ENCODE measurements around the gene MAN1C1.

The MAN1C1 gene

GRCh38 chr1:25700144-25700523 lies 83.5 kb downstream of the MAN1C1 start:
- Mint-ChIP-seq H3K27me3 (ENCODE audit: low read depth) (no peaks in the 10 kb centered on the region), H3K36me3 (ENCODE audit: low read depth) (no peaks in the 10 kb centered on the region), H3K4me3 (peak overlapping the region in 2 of 3 experiments; percentile 39 to 42), H3K9me3 (no peaks in the 10 kb centered on the region), H3K4me1 (peaks cover 75% of the 10 kb centered on the region), H3K27ac (peak overlapping the region; percentile 7 to 93 (median 63))
- no peak for TF ChIP-seq CTCF (IDR thresholded peaks at IDR 0.05; ENCODE audit: unreplicated experiment in 3 of 3)

GRCh38 chr1:25700626-25701025 lies 84.0 kb downstream of the MAN1C1 start:
- Mint-ChIP-seq H3K27me3 (ENCODE audit: low read depth) (no peaks in the 10 kb centered on the region), H3K4me3 (no peak overlapping the region), H3K27ac (peak overlapping the region; percentile 7 to 93 (median 63)), H3K9me3 (no peaks in the 10 kb centered on the region), H3K4me1 (peaks cover 75% of the 10 kb centered on the region), H3K36me3 (ENCODE audit: low read depth) (no peaks in the 10 kb centered on the region)
- TF ChIP-seq CTCF (IDR thresholded peaks at IDR 0.05; ENCODE audit: unreplicated experiment in 3 of 3), result peak; percentile 5 to 23 (median 15)

- Mint-ChIP-seq H3K9me3 (no peaks in the 10 kb centered on the region), H3K36me3 (ENCODE audit: low read depth) (no peaks in the 10 kb centered on the region), H3K27ac (peak overlapping the region in 2 of 3 experiments; percentile 63 to 93), H3K4me1 (peaks cover 72% of the 10 kb centered on the region), H3K27me3 (ENCODE audit: low read depth) (peaks cover 1% of the 10 kb centered on the region), H3K4me3 (no peak overlapping the region)
- no peak for TF ChIP-seq CTCF (IDR thresholded peaks at IDR 0.05; ENCODE audit: unreplicated experiment in 3 of 3)
Measured at GRCh38 chr1:25701030-25701785, 84.6 kb downstream of the MAN1C1 start.

GRCh38 chr1:25702101-25702775 lies 85.6 kb downstream of the MAN1C1 start:
- Mint-ChIP-seq H3K4me3 (no peak overlapping the region), H3K9me3 (no peaks in the 10 kb centered on the region), H3K4me1 (peaks cover 74% of the 10 kb centered on the region), H3K27me3 (ENCODE audit: low read depth) (peaks cover 5% of the 10 kb centered on the region), H3K27ac (peak overlapping the region in 2 of 3 experiments; percentile 84 to 89), H3K36me3 (ENCODE audit: low read depth) (no peaks in the 10 kb centered on the region)
- no peak for TF ChIP-seq CTCF (IDR thresholded peaks at IDR 0.05; ENCODE audit: unreplicated experiment in 3 of 3)

- H3K36me3 Mint-ChIP-seq (ENCODE audit: low read depth), result no peaks in the 10 kb centered on the region
- no peaks in the 10 kb centered on the region for H3K9me3 Mint-ChIP-seq
- peak overlapping the region in 1 of 3 experiments; percentile 89 for H3K27ac Mint-ChIP-seq
- no peak for TF ChIP-seq CTCF (IDR thresholded peaks at IDR 0.05; ENCODE audit: unreplicated experiment in 3 of 3)
- peaks cover 74% of the 10 kb centered on the region for H3K4me1 Mint-ChIP-seq
- peaks cover 5% of the 10 kb centered on the region for H3K27me3 Mint-ChIP-seq (ENCODE audit: low read depth)
- no peak overlapping the region for H3K4me3 Mint-ChIP-seq
Measured at GRCh38 chr1:25703041-25703440, 86.5 kb downstream of the MAN1C1 start.

All from nephron (organoid).